SU-DHL-6 (cell line): ENCODE measurements around the gene LIN54.

ENCODE experiments used
- H2AFZ ChIP-seq: fragments of 200-600 bp; sonication (generic); 2 replicates; pipeline ENCODE4 v1.6.1; 2014; ENCODE audit warnings: low read depth, mild to moderate bottlenecking, moderate library complexity, mixed read lengths, antibody characterized with exemption, low read length; ENCODE audit not compliant: severe bottlenecking
- H3F3A ChIP-seq: fragments of 200-600 bp; shearing (Covaris generic); 2 replicates; pipeline ENCODE4 v1.6.0; 2016; ENCODE audit warnings: antibody characterized with exemption, mild to moderate bottlenecking; ENCODE audit not compliant: insufficient read depth
- H3K27ac ChIP-seq: fragments of 200-600 bp; sonication (generic); 2 replicates; pipeline ENCODE4 v1.5.1; 2016; ENCODE audit warnings: low read depth, mild to moderate bottlenecking, low read length, moderate library complexity, mixed read lengths
- H3K27me3 ChIP-seq: fragments of 200-600 bp; sonication (generic), shearing (Covaris generic); 2 replicates; pipeline ENCODE4 v1.6.0; 2014; ENCODE audit warnings: mild to moderate bottlenecking, low read length
- H3K36me3 ChIP-seq: fragments of 200-600 bp; sonication (generic); 2 replicates; pipeline ENCODE4 v1.6.1; 2014; ENCODE audit warnings: mild to moderate bottlenecking, low read length, mixed read lengths
- H3K4me2 ChIP-seq: fragments of 300-600, 200-600 bp; shearing (Covaris generic), sonication (generic); 2 replicates; pipeline ENCODE4 v1.6.0; 2014; ENCODE audit warnings: low read length, low read depth, mild to moderate bottlenecking; ENCODE audit not compliant: poor library complexity, severe bottlenecking
- H3K4me3 ChIP-seq: fragments of 200-600 bp; sonication (generic); 2 replicates; pipeline ENCODE4 v1.5.1; 2014; ENCODE audit warnings: antibody characterized with exemption, low read length, mild to moderate bottlenecking, mixed read lengths; ENCODE audit not compliant: insufficient read depth, poor library complexity, severe bottlenecking
- H3K79me2 ChIP-seq: fragments of 200-600 bp; sonication (generic); 2 replicates; pipeline ENCODE4 v1.6.1; 2014; ENCODE audit warnings: mild to moderate bottlenecking, low read length, moderate library complexity; ENCODE audit not compliant: insufficient read depth
- H3K9ac ChIP-seq: fragments of 200-600 bp; sonication (generic); 2 replicates; pipeline ENCODE4 v1.7.0; 2014; ENCODE audit warnings: mild to moderate bottlenecking, low read length
- H3K9me2 ChIP-seq: fragments of 200-600 bp; sonication (generic); replicated peaks from 2 replicates; pipeline ENCODE4 v1.6.1; 2014; ENCODE audit warnings: low read length; ENCODE audit not compliant: insufficient read depth
- H3K9me3 ChIP-seq: fragments of 200-600 bp; sonication (generic); 2 replicates; pipeline ENCODE4 v1.6.1; 2014; ENCODE audit warnings: low read length, mixed read lengths; ENCODE audit not compliant: insufficient read depth
- H4K20me1 ChIP-seq: fragments of 200-600 bp; sonication (generic); 2 replicates; pipeline ENCODE4 v1.6.1; 2014; ENCODE audit warnings: low read depth, mild to moderate bottlenecking, antibody characterized with exemption, low read length, moderate library complexity, mixed read lengths
- CTCF ChIP-seq: fragments of 200-600 bp; sonication (generic); IDR thresholded peaks from one replicate; pipeline ENCODE4 v1.5.1; 2017; ENCODE audit warnings: antibody characterized with exemption, mild to moderate bottlenecking, low read length, moderate library complexity; ENCODE audit not compliant: insufficient read depth, poor library complexity, severe bottlenecking
- EZH2phosphoT487 ChIP-seq: fragments of 200-600 bp; sonication (generic), shearing (Covaris generic); conservative IDR thresholded peaks from 2 replicates; pipeline ENCODE4 v1.6.1; 2018; ENCODE audit warnings: mild to moderate bottlenecking, antibody characterized with exemption, low read length, moderate library complexity, mixed read lengths

LIN54 gene

GRCh38 chr4:82893942-82894341 lies 116.7 kb downstream of the LIN54 start:
- Histone ChIP-seq H4K20me1 (peaks cover 6% of the 10 kb centered on the region; the same call in 1 of the 2 replicates), H2AFZ (no peak overlapping the region), H3K4me3 (no peak overlapping the region), H3K79me2 (peaks cover 44% of the 10 kb centered on the region), H3K9me2 (no peaks in the 10 kb centered on the region), H3K9ac (no peak overlapping the region), H3F3A (peaks cover 27% of the 10 kb centered on the region; the same call in 1 of the 2 replicates), H3K9me3 (no peaks in the 10 kb centered on the region), H3K36me3 (peaks cover 3% of the 10 kb centered on the region; the same call in 1 of the 2 replicates), H3K27ac (no peak overlapping the region), H3K27me3 (no peaks in the 10 kb centered on the region), H3K4me2 (no peak overlapping the region)
- no peak for TF ChIP-seq EZH2phosphoT487
- TF ChIP-seq CTCF = no peak

- peaks cover 27% of the 10 kb centered on the region; the same call in 1 of the 2 replicates for H3F3A ChIP-seq
- no peaks in the 10 kb centered on the region for H3K9me3 ChIP-seq
- TF ChIP-seq CTCF (no peak), EZH2phosphoT487 (no peak)
- 0 out of 2 replicates have a peak, but pooled peaks cover 3% of the 10 kb centered on the region for H3K36me3 ChIP-seq
- H3K9ac ChIP-seq = 0 out of 2 replicates have a peak overlapping the region, but pooled peaks have one; percentile 88
- peak overlapping the region; percentile 68; the same call in 1 of the 2 replicates for H3K27ac ChIP-seq
- H2AFZ ChIP-seq = no peak overlapping the region
- H3K4me3 ChIP-seq = no peak overlapping the region
- no peaks in the 10 kb centered on the region for H3K27me3 ChIP-seq
- H3K9me2 ChIP-seq = no peaks in the 10 kb centered on the region
- H4K20me1 ChIP-seq = 0 out of 2 replicates have a peak, but pooled peaks cover 3% of the 10 kb centered on the region
- H3K4me2 ChIP-seq = peak overlapping the region; percentile 75
- peaks cover 39% of the 10 kb centered on the region for H3K79me2 ChIP-seq
These were observed 118.2 kb downstream of the LIN54 start for GRCh38 chr4:82892467-82892802.

GRCh38 chr4:82891707-82892466 lies 118.7 kb downstream of the LIN54 start:
- peak overlapping the region; percentile 88 for H3K9ac ChIP-seq
- H3K9me3 ChIP-seq = no peaks in the 10 kb centered on the region
- H3K27me3 ChIP-seq = no peaks in the 10 kb centered on the region
- H3K4me3 ChIP-seq = peak overlapping the region; percentile 50
- no peaks in the 10 kb centered on the region for H3K9me2 ChIP-seq
- H3K27ac ChIP-seq = peak overlapping the region; percentile 68
- H4K20me1 ChIP-seq = no peaks in the 10 kb centered on the region
- TF ChIP-seq CTCF (no peak), EZH2phosphoT487 (no peak)
- no peak overlapping the region for H2AFZ ChIP-seq
- peaks cover 40% of the 10 kb centered on the region for H3K79me2 ChIP-seq
- peaks cover 27% of the 10 kb centered on the region; the same call in 1 of the 2 replicates for H3F3A ChIP-seq
- H3K36me3 ChIP-seq = 0 out of 2 replicates have a peak, but pooled peaks cover 3% of the 10 kb centered on the region
- peak overlapping the region; percentile 75 for H3K4me2 ChIP-seq
